GM18519 (cell line): ENCODE data around the gene CIAO3.
"Not testable (repeated sequence)": the region's sequence is repeated elsewhere in the genome, so short reads cannot be mapped to it uniquely, and the experiment has no call there.

ENCODE experiments used
- ATAC-seq: cut with Tn5 transposase; IDR thresholded peaks from one replicate; pipeline ENCODE4 v1.9.1; 2021; ENCODE audit warnings: mild to moderate bottlenecking, moderate library complexity; ENCODE audit not compliant: unreplicated experiment, low FRiP score

Gene CIAO3

GRCh38 chr16:714558-715476 is 26.0 kb downstream of the CIAO3 start, which contains the start of gene METRN:
Gene METRN (plus strand): TSS chr16:715118. CDS start chr16:715290, 172 bp downstream.
- no peak for ATAC-seq

- no peak for ATAC-seq
These were observed 26.7 kb downstream of the CIAO3 start for GRCh38 chr16:714079-714478.

- ATAC-seq = not testable (repeated sequence)
These were observed 28.0 kb downstream of the CIAO3 start for GRCh38 chr16:712740-713250.

GRCh38 chr16:711548-712320 is 29.1 kb downstream of the CIAO3 start:
- no peak for ATAC-seq

- no peak for ATAC-seq
These were observed 29.7 kb downstream of the CIAO3 start for GRCh38 chr16:711084-711483.

GRCh38 chr16:710500-711075 is 30.2 kb downstream of the CIAO3 start:
- no peak for ATAC-seq

GRCh38 chr16:709566-710499 is 31.0 kb downstream of the CIAO3 start:
- no peak for ATAC-seq

- no peak for ATAC-seq
These were observed 31.8 kb downstream of the CIAO3 start for GRCh38 chr16:708959-709358.

GRCh38 chr16:708019-708418 is 32.8 kb downstream of the CIAO3 start:
- no peak for ATAC-seq

GRCh38 chr16:707062-707538 is 33.7 kb downstream of the CIAO3 start:
- no peak for ATAC-seq

- no peak for ATAC-seq
These were observed 34.4 kb downstream of the CIAO3 start for GRCh38 chr16:706189-707061.

- ATAC-seq = no peak
These were observed 35.2 kb downstream of the CIAO3 start, which contains the start of gene FBXL16 for GRCh38 chr16:705431-706188. Gene FBXL16 (minus strand): TSS chr16:705801. CDS start chr16:697405, 8,396 bp downstream.

- ATAC-seq = no peak
These were observed 36.0 kb downstream of the CIAO3 start for GRCh38 chr16:704552-705380.

- no peak for ATAC-seq
These were observed 36.8 kb downstream of the CIAO3 start for GRCh38 chr16:704047-704446.

GRCh38 chr16:703406-703805 is 37.4 kb downstream of the CIAO3 start:
- no peak for ATAC-seq

GRCh38 chr16:702341-702740 is 38.5 kb downstream of the CIAO3 start:
- no peak for ATAC-seq
